ENCODE measurements around the gene ATP6V1G2.
A peak's percentile ranks its signal among the peaks of the same experiment; 100 is the strongest.
"Not testable (repeated sequence)": the region's sequence is repeated elsewhere in the genome, so short reads cannot be mapped to it uniquely, and the experiment has no call there.

The ATP6V1G2 gene

GRCh38 chr6:31590691-31591090 is 44.3 kb upstream of the ATP6V1G2 start:
- H3K4me1 ChIP-seq (ENCODE audit: control insufficient read depth, insufficient read depth, low read length); POLR2A ChIA-PET; H3K9me3 ChIP-seq (ENCODE audit: control insufficient read depth, insufficient read depth, low read depth, low read length); H3K27ac ChIP-seq (ENCODE audit: extremely low read depth, low read depth, low read length); H3K36me3 ChIP-seq (ENCODE audit: control insufficient read depth in 2 of 2, insufficient read depth in 1 of 2, low read length in 2 of 2); H3K4me3 ChIP-seq (ENCODE audit: low read depth, low read length): not testable (repeated sequence)
- peak; percentile 83 for TF ChIP-seq ZNF121 (tag by site-specific recombination; IDR thresholded peaks at IDR 0.05)
- CTCF ChIA-PET = interaction anchor here (0.8 to 18.7 kb wide), 5 partner anchors 7 to 197 kb away, joined by 3 to 518 read pairs (median 5); partner anchors contain the start of genes ATP6V1G2 and NCR3

DNA sequence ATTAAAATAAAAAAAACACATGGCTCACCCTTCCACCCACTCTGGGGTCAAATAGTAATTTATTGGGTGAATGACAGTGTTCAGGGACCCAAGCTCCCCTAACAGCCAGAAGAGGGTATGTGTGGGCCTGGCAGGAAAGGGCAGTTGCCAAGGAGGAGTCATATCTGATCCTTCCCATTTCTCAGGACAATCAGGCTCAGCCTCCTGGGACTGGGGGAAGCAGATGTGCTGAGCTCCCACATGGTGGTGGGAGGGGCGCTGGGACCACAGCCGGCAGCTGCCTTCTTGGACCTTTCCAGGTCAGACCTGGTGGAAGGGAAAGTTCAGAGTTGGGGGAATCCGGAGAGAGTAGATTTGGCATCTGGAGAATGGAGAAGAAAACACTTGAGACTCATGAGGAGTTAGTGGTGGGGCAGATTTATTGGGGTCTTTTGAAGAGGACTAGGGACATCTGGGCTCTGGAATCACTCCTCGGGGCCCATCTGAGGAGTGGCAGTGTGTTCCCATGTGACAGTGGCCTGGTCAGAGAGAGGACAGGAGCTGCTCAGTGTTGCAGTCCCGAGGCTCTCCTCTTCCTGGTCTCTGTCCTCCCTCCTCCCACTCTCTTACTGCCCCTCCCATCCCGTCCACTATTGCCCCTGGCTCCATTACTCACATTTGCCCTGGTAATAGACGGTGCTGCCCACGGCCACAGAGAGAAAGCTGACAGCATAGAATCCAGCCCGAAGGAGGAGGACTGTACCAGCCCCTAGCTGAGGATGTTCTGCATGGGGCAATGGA is 42.7 kb upstream of the ATP6V1G2 start:
- Histone ChIP-seq H3K36me3 (ENCODE audit: control insufficient read depth in 2 of 2, insufficient read depth in 1 of 2, low read length in 2 of 2) (no peaks in the 10 kb centered on the region), H3K27ac (ENCODE audit: extremely low read depth, low read depth, low read length) (no peak overlapping the region), H3K9me3 (ENCODE audit: control insufficient read depth, insufficient read depth, low read depth, low read length) (no peaks in the 10 kb centered on the region), H3K4me3 (ENCODE audit: low read depth, low read length) (no peak overlapping the region), H3K4me1 (ENCODE audit: control insufficient read depth, insufficient read depth, low read length) (no peaks in the 10 kb centered on the region)
- TF ChIP-seq EGR2 (tag by site-specific recombination; IDR thresholded peaks at IDR 0.05; ENCODE audit: low read depth) (peak; percentile 36; the same call in 1 of the 2 replicates), TCF7L2 (IDR thresholded peaks at IDR 0.05; ENCODE audit: borderline replicate concordance, low read depth, low read length) (no peak), MEIS1 (CRISPR knock-in tag; IDR thresholded peaks at IDR 0.05; ENCODE audit: borderline replicate concordance) (no peak), PRDM1 (tag by site-specific recombination; IDR thresholded peaks at IDR 0.05) (peak; percentile 37; the same call in 1 of the 2 replicates), ZFHX2 (tag by site-specific recombination; conservative IDR thresholded peaks at IDR 0.05) (peak; percentile 49; the same call in 1 of the 2 replicates), ZNF776 (tag by site-specific recombination; IDR thresholded peaks at IDR 0.05; ENCODE audit: borderline replicate concordance) (no peak), ZNF2 (tag by site-specific recombination; IDR thresholded peaks at IDR 0.05) (no peak)
- CTCF ChIA-PET = interaction anchor here (0.6 to 18.7 kb wide), 10 partner anchors 7 to 358 kb away, joined by 3 to 518 read pairs (median 4); partner anchors contain the start of genes ATP6V1G2, NCR3 and TNF
- POLR2A ChIA-PET = no interaction called here

DNA sequence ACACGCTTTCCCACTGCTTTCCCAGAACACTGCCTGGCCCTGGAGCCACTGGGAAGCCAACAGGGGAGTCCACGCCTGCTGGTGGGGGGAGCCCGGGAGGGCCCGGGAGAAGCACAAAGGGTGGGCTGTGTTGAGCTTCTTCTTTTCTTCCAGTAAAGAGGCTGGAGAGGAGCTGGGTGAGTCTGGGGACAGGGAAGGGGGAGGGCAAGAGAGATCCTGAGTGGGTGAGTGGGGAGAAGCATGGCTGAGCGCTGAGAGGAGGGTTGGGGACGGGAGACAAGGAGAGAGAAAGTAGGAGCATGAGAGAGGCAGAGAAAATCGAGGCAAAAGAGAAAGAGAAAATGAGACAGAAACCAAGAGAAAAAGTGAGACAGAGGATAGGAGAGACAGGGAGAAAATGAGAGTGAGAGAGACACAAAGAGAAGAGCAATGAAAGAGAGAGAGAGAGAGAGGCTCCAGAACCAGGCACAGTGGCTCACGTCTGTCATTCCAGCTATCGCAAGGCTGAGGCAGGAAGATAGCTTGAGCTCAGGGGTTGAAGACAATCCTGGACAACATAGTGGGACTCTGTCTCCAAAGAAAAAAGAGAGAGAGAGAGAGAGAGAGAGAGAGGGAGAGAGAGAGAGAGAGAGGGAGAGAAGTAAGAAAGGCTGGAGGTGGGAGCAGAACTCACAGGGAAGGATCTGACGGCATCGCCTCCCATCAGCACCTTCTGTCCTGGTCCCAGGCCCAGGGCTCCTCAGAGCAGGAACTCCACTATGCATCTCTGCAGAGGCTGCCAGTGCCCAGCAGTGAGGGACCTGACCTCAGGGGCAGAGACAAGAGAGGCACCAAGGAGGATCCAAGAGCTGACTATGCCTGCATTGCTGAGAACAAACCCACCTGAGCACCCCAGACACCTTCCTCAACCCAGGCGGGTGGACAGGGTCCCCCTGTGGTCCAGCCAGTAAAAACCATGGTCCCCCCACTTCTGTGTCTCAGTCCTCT is 41.7 kb upstream of the ATP6V1G2 start:
- H3K36me3 ChIP-seq (ENCODE audit: control insufficient read depth in 2 of 2, insufficient read depth in 1 of 2, low read length in 2 of 2) = no peaks in the 10 kb centered on the region
- peak; percentile 60 for TF ChIP-seq ZNF366 (tag by site-specific recombination; conservative IDR thresholded peaks at IDR 0.05)
- TF ChIP-seq ZNF155 (tag by site-specific recombination; IDR thresholded peaks at IDR 0.05) = no peak
- peak; percentile 99 for TF ChIP-seq PRDM1 (tag by site-specific recombination; IDR thresholded peaks at IDR 0.05)
- TF ChIP-seq ZNF596 (tag by site-specific recombination; IDR thresholded peaks at IDR 0.05) = peak; percentile 97
- TF ChIP-seq ZNF513 (tag by site-specific recombination; IDR thresholded peaks at IDR 0.05) = no peak
- ChIA-PET CTCF (interaction anchor here (0.6 to 18.7 kb wide), 10 partner anchors 8 to 485 kb away, joined by 3 to 518 read pairs (median 4); partner anchors contain the start of genes ATP6V1G2, NCR3 and TNF), POLR2A (interaction anchor here (0.6 kb wide), 1 partner anchor 87 kb away, joined by 3 read pairs; no protein-coding TSS in a partner anchor)
- no peak overlapping the region for H3K27ac ChIP-seq (ENCODE audit: extremely low read depth, low read depth, low read length)
- H3K4me1 ChIP-seq (ENCODE audit: control insufficient read depth, insufficient read depth, low read length) = no peaks in the 10 kb centered on the region
- no peak overlapping the region for H3K4me3 ChIP-seq (ENCODE audit: low read depth, low read length)
- no peaks in the 10 kb centered on the region for H3K9me3 ChIP-seq (ENCODE audit: control insufficient read depth, insufficient read depth, low read depth, low read length)

Measured in HEK293 (cell line).